Activated CD8-positive, alpha-beta memory T cell treated with anti-CD3 and anti-CD28 coated beads, Interleukin-2, amount 50 U/mL, for 1 hour (primary cell): ENCODE data around the gene SLC16A6.
A peak's percentile ranks its signal among the peaks of the same experiment; 100 is the strongest.
"Not testable (repeated sequence)": the region's sequence is repeated elsewhere in the genome, so short reads cannot be mapped to it uniquely, and the experiment has no call there.

Experiments used
- DNase-seq: peaks from one replicate; pipeline ENCODE4 v3.0.0-alpha.2; 2020; ENCODE audit errors: extremely low read depth

Gene SLC16A6

DNA sequence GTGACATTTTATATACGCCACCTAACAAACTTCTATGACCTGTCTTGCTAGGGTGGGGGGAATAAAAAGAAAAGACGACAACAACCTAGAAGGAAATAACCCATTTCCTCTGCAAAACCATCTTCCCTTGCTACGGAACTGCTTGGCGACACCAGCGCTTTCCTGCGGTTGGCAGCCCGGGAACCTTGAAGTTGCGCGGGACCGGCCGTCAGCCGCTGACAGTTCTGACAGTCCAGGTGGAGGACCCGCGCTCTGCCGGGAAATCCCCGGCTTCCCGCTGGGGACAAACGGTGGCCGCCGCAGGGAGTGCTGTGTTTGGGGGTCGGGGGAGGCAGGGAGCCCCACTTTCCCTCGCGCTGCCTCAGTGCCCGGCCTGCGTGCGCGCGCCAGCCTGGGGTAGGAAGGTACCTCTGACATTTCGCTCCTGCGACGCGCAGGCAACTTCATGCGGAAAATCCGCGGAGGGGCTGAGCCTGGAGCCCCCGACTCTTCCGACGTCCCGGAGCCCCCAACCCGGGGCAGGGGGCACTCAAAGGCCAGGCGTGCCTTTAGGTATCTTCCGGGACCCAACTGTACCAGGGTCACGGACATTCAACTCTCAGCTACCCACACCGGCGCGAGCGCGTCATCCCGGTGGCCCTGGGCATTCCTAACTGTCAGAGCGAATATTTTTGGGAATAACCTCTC, 516 bp downstream of the SLC16A6 start:
- DNase-seq, result peak; percentile 34

DNA sequence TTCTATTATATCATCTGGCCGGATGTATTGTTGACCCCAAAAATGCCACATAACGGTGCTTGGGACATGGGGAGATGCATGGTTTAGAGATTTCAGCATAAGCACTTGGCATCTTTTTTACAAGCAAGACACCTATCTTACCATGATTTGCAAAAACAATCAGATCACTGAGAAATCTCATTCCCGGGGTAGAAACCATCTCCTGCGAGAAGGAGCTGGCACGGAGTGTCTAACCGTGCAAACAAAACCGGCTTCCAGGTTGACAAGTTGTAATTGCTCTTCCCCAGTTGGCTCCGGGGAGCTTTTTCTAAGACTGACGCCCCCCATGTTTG, 1.0 kb downstream of the SLC16A6 start:
- no peak for DNase-seq

DNA sequence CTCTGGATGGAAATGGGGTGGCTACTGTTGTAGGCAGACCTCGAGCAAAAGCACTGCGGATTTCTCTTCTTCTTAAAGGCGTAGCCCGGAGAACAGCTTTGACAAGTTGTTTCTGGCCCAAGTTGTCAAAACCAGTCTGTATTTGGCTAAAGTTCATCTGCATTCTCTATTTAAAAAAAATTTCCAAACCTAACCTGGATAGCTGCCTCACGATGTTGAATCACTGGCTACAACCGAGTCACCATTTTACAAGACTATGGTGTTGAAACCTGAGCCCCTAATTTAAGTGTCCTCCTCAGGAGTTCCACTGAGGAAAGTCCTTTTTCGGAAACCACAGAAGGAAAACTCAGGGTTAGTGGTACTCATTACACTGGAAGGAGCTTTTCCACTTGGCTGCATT, 1.5 kb downstream of the SLC16A6 start:
- no peak for DNase-seq

- no peak for DNase-seq
These were observed 2.1 kb downstream of the SLC16A6 start for GRCh38 chr17:68288804-68289203.

DNA sequence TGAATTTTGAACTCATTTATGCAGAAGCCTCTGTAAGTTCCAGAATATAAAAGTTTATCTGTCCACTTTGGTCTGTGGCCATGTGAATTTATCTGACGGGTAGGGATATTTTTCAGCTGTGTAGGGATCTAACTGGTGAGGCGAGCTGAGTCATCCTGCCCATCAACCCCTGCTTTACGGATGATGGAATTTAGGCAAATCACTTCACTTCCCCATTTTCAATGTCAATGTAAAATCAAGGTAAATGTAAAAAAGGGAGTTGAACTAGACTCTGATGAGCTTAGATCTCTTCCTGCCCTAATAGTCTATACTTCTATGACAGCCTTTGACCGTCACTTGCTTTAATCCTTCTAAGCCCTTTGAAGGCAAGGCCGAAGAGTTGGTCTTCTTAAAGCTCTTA, 2.6 kb downstream of the SLC16A6 start:
- no peak for DNase-seq

DNA sequence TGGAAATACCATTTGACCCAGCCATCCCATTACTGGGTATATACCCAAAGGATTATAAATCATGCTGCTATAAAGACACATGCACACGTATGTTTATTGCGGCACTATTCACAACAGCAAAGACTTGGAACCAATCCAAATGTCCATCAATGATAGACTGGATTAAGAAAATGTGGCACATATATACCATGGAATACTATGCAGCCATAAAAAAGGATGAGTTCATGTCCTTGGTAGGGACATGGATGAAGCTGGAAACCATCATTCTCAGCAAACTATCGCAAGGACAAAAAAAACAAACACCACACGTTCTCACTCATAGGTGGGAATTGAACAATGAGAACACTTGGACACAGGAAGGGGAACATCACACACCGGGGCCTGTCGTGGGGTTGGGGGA, 9.0 kb downstream of the SLC16A6 start:
- not testable (repeated sequence) for DNase-seq

- no peak for DNase-seq
These were observed 13.1 kb downstream of the SLC16A6 start for GRCh38 chr17:68277807-68278206.

DNA sequence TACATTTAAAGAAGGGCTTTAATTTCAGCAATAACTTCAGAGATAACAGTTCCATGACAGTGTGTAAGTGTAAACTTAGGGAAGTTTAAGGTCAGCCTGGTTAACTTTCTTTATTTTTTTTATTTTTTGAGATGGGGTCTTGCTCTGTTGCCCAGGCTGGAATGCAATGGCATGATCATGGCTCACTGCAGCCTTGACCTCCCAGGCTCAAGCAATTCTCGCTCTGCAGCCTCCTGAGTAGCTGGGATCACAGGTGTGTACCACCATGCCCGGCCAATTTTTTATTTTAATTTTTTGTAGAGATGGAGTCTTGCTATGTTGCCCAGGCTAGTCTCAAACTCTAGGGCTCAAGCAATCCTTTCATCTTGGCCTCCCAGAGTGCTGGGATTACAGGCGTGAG, 14.6 kb downstream of the SLC16A6 start:
- DNase-seq, result not testable (repeated sequence)

- no peak for DNase-seq
These were observed 17.2 kb downstream of the SLC16A6 start for GRCh38 chr17:68273722-68274121.

- not testable (repeated sequence) for DNase-seq
These were observed 25.1 kb downstream of the SLC16A6 start for GRCh38 chr17:68265833-68266232.

DNA sequence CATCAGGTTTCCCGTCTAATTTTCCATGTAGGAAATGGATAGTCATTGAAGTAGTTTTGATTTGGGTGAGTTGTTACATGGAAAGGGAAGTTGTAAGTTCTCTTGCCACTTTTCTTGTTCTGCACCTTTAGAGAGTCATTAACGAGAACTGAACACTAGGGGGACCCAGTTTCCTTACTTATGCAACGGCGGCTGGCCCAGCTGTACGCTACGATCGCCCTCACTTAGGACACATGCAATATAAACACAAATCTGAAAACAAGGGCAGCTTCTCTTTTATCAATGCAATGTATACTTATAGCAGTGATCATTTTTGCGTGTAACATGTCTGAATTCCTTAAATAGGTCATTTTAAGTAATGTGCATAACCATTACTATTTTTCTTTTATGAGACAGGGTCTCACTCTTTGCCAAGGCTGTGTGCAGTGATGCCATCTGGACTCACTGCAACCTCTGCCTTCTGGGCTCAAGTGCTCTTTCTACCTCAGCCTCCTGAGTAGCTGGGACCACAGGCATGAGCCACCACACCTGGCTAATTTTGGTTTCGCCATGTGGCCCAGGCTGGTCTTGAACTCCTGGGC, 27.7 kb downstream of the SLC16A6 start:
- DNase-seq, result not testable (repeated sequence)

DNA sequence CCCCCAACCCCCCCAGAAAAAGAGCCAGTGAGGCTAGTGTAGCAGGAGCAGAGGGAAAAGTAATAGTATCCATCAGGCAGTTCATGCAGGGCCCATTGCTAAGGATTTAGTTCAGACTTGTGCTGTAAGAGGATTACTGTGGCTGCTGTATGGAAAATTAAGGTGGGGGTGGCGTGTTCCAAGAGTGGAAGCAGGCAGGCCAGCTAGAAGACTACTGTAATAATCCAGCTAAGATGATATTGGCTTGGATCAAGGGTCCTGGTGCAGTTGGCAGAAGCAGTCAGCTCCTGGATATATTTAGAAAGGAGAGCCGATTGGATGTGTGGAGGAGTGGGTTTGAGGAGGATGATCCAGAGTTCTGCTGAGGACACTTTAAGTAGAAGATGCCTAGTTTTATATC, 28.5 kb downstream of the SLC16A6 start:
- DNase-seq, result not testable (repeated sequence)

GRCh38 chr17:68260051-68260762, 30.7 kb downstream of the SLC16A6 start:
- DNase-seq, result no peak

- not testable (repeated sequence) for DNase-seq
These were observed 31.3 kb downstream of the SLC16A6 start for GRCh38 chr17:68259648-68259951.

DNA sequence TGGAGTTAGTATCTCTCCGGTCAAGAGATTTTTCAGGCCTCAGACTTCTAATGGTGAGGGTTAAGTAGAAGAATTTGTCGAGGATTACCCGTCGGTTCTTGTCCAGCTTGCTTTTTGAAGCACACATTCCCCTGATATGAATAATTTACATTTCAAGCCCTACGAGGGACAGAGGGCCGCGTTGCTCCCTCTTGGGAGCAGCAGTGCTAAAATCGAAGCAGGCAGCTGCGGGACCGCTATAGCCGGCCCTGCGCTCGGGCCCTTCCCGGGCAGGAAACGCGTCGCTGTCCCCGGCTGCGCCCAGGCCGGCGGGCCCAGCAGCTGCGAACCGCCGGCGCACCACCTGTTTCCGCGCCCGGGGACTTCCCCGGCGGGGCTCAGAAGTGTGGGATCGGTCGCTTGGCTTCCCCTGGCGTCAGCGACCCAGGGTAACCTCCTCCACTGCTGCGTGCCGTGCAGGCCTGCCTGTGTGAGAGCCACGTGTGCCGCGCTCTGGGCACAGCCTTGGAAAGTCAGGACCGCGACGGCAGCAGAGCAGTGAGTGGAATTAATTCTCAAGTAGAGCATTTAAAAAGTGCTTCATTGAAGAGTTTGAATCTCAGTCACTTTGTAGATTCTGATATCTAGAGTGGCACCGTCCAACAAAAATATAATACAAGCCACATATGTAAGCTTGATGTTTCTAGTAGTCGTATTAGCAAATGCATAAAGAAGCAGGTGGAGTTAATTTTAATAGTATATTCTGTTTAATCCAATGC, 31.9 kb downstream of the SLC16A6 start:
- DNase-seq, result peak; percentile 45

GRCh38 chr17:68257934-68258333, 33.0 kb downstream of the SLC16A6 start:
- no peak for DNase-seq

DNA sequence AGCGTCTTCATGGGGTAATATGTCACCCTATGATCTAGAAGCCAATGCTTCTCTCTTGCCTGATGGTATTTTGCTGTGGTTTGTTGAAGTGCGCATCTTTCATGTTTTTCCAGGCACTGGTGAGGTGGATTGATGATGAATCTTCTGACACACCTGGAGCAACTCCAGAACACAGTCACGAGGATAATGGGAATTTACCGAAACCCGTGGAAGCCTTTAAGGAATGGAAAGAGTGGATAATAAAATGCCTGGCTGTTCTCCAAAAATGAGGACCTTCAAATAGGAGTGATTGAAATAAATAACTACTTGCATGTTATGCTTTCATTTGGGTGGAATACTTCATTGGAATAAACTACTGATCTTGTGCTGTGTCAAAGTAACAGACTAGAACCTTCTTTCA, 34.2 kb downstream of the SLC16A6 start:
- DNase-seq, result not testable (repeated sequence)

GRCh38 chr17:68255731-68256538, 35.0 kb downstream of the SLC16A6 start:
- DNase-seq, result no peak

GRCh38 chr17:68255151-68255550, 35.8 kb downstream of the SLC16A6 start:
- no peak for DNase-seq

DNA sequence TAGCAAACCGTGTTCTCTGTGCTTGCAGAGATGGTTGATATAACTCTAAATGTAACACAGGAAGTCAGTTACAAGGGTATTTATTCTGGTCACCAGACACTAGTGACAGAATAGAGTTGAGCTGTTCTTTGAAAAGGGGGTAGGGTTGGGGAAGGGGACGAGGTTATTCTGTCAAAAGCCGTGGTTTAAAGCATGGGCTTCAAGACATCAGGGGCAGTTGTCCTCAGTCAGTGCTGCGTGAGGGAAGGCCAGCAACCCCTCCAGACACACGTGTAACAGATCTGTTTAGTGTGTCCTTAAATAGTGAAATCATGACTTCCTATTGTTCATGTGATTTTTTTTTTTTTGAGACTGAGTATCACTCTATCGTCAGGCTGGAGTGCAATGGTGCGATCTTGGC, 37.5 kb downstream of the SLC16A6 start:
- DNase-seq, result not testable (repeated sequence)

DNA sequence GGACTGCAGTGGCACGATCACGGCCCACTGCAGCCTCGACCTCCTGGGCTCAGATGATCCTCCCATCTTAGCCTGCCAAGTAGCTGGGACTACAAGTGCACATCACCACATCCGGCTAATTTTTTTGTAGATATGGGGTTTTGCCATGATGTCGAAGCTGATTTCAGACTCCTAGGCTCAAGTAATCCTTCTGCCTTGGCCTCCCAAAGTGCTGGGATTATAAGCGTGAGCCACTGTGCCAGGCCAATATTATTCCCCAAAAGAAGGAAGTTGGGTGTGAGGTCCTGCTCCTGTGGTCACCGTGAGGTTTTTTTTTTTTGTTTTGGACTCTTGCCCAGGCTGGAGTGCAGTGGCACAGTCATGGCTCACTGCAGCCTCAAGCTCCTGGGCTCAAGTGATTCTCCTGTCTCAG, 41.6 kb downstream of the SLC16A6 start:
- no peak for DNase-seq

DNA sequence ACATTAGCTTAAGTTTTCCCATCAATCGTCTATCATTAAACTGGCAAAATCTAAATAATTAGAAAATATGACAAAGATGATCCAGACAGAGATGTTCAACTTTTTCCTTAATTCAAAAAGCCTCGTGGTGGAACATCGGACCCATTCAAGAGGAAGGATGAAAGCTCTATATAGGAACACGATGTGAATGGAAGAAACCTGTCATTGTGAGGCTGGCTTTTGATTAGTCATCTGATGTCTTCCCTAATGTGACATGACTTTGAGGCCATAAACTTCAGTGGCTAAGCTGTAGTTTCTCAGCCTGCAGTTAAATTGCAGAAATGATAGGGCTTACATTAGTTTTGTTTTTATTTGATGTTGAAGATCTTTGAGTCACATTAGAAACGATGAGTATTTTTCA, 42.0 kb downstream of the SLC16A6 start:
- no peak for DNase-seq
